DMS153 treated with DMSO at 0.1 percent for 48 hours (cell line): ENCODE measurements around the gene TBC1D22A.

Experiments used
- DNase-seq: peaks from one replicate; lab custom pipeline; 2025; ENCODE audit not compliant: unreplicated experiment; lab: John Stamatoyannopoulos, UW

The TBC1D22A gene

DNA sequence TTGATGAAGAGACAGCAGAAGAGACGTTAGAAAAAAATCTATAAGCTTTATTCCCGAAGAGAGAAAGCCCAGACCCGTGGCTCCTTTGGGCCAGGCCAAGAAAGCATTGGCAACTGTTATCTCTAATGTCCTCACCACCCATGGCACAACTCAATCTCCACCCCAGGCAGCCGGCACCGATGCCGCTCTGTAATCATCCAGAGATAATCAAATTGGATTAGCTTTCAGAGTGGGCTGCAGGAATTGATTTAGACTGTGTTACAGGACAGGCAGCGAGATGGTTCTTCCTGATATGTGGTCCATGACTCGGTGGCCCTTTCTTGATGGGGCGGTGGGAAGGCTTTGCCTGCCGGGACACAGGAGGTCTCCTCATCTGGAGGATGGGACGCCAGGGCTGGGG lies 383.9 kb downstream of the TBC1D22A start:
- no peak for DNase-seq

DNA sequence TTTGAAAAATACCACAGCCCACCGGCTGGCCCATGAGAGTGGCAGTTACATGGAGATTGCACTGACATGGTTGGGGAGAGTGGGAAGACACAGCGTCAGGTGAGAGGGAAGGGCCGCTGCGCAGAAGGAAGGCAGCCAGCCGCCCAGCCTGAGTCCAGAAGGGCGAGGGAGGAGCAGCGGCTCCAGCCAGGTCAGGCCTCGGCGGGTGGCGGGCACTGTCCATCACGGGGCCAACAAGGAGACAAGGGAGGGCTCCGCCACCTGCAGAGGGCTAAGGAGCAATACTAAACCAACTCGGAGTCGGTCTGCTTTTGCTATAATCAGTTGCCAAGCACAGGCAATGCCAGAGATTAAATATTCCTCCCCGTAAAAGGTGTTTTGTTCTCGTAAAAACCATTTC lies 384.5 kb downstream of the TBC1D22A start:
- DNase-seq: no peak

DNA sequence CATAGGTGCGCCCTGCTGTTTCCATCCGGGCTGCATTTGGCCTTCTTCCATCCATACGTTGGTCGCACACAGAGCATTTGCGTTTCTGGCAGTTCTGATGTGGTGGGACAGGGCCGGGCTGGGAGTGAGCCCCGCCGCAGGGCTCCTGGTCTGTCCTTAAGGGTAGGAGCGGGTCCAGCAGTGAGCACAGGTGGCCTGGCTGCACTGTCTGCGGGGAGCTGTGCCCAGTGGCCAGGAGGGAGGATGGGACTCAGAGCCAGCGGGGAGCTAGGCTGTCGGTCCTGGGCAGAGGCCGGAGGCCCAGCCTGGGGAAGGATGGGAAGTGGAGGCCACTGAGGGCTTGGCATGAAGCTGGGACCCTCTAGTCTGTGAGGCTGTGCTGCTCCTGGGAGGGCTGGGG lies 385.1 kb downstream of the TBC1D22A start:
- DNase-seq: no peak

DNA sequence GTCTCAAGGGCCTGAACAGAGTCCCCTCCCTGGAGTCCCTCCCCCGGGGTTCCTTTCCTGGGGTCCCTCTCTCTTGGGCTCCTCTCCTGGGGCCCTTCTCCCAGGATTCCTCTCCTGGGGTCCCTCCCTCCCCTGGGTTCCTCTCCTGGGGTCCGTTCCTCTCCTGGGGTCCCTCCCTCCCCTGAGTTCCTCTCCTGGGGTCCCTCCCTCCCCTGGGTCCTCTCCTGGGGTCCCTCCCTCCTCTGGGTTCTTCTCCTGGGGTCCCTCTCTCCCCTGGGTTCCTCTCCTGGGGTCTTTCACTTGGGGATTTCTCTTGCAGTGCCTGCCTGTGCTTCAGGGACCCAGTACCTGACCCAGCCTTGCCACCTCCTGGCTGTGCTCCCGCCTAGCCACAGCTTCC lies 386.1 kb downstream of the TBC1D22A start:
- DNase-seq: no peak

DNA sequence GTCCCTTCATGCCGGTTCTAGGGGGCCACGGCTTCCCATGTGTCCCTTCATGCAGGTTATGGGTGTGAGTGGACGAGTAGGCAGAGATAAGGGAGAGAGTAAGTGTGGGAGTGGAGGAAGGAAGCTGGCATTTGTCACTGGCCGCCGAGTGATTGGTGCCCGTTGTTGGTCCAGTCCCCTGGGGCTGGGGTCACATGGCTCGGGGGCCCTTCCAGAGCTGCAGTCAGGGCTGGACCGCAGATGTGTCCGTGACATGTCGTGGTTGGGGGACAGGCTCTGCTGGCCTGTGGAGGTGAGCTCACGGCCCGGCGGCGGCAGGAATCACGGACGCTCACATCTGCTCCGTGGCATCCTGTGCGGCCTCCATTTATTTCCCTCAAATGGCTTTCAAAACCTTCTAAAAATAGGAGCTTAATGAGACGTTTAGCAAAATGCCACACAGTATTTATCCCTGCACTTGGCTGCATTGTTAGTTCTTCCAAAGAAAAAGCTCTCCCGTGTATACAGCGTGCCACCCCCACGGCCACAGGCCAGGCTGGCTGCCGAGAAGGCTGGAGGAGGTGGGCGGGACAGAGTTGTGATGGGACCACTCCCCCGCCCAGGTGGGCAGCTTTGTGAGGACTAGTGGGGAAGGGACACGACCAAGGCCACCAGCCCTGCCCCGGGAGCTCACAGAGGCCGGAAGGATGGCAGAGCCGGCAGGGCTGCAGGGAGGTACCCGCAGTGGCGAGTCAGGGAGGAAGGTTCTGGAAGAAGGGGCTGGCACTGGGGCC lies 386.7 kb downstream of the TBC1D22A start:
- DNase-seq: no peak

DNA sequence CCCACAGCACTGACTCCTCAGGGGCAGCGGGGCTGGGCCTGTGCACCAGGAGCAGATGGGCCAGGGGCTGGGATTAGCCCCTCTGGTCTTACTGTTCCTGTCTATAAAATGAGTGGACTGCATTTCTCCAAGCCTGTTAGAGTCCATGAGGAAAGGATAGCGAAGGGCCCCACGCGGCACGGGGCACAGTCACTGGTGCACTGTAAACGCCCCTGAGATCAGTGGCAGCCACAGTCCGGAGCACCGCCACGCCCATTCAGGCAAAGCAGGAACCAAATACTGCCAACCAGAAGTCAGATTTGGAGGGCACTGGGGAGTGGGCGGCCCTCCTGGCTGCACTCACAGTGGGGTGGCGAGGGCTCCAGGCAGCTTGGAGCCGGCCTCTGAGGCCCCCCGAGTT lies 387.5 kb downstream of the TBC1D22A start:
- no peak for DNase-seq

DNA sequence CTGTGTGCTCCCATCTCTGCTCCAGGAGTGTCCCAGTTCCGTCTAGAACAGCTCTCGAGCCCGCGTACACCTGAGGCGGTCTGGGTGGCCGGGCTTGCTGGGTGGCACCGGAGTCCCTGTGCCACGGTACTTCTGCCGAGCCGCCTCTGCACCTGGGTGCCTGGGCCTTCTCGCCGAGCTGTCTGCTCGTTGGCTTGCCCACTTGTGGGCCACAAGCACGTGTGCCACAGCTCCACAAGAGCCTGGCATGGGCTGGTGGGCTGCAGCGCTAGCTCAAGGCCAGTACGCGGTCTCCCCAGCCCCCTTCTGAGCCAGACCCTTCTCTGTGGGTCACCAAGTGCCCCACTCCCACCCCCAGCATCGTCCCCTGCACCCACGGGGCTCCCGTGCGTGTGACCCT lies 388.0 kb downstream of the TBC1D22A start:
- DNase-seq: no peak

DNA sequence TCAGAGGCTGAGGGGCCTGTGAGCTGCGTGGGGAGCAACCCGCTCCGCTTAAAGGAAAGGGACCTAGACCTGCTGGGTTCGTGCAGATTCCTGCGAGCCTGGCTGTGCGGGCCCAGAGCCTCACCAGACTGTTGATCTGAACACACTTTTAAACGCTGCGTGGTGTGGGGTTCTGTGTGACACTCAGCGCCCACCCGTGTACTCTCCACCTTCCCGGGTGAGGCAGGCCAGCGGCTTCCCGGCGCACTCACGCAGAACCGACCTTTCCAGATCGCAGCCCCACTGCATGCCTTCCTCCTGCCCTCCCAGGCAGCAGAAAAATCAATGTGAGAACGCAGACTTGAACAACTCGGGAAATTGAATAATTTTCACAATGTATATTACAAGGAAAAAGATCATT lies 388.6 kb downstream of the TBC1D22A start:
- DNase-seq: no peak

DNA sequence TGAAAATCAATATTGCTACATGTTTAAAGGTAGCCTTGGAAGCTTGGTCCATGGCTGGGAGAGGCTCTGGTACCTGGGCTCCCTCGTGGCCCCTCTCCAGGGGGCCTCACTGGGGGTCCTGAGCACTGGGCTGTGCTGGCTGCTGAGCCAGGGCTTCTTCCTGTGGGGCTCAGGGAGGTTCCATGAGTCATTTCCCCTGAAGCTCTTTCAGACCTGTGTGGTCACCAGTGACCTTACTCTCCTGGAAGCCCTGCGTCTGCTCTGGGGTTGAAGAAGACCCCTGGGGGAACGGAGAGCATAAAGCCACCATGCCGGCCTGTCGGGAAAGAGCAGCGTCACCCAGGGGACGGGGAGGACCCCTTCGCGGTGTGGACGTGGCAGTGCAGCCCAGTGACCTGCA lies 389.0 kb downstream of the TBC1D22A start:
- no peak for DNase-seq

DNA sequence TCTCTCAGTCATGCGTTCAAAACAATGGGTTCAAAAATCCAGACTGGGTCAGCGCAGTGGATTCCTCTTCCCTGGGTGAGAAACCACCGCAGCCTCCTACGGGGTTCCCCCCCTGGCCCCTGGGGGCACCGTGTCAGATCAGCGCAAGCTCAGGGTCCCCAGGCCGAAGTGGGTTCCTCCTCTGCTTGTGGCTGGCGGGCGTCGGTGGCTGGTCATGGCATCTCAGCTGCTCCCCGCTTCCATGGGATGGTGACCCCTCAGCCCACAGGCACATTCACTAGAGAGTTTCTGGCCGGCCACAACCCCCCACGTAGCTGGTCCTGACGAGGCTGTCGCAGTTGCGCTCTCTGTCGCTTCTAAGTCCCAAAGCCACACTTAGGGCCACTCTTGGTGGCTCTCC lies 389.8 kb downstream of the TBC1D22A start:
- no peak for DNase-seq

DNA sequence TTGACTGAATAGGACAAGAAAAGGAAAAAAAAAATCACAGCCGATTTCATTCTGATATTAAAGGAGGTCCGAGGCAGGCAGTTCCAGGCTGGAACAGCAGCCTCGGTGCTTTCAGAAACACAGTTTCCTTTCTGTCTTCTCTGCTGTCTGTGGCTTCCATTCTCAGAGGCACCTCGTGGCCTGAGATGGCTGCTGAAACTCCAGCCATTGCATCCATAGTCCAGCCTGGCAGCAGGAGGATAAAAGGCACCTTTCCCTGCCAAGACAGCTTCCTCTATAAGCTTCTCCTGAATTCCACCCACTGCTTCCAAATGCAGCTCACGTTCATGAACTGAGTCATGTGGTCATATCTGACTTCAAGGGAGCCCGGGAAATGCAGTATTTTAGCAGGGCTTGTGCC lies 390.5 kb downstream of the TBC1D22A start:
- no peak for DNase-seq

DNA sequence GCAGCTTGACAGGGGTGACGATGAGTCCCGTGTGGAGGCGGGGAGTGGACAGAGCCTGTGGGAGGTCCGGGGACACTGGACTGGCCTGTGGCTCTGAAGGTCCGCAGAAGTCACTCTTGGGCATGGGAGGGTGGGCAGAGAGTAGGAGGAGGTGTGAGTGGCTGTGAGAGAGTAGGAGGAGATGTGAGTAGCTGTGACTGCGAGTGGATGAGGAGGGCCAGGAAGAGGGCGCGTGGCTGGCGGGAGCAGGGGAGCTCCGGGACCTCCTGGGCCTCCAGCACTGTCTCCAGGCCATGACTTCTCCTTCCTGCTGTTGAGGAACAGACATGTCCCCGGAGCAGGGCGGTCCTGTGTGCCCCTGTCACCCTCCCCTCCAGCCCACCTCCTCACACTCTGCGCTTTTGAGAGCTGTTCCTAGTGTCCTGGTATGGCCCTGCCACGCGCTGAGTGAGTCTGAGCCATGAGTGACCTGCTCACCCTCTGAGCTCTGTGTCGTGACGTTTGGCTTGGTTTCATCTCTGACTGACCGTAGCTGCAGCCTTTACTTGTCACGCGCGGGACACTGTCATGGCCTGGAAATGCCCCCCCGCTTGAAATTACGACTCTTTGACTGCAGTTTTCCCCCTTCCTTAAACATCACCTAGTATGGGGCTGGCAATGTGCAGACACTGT lies 391.5 kb downstream of the TBC1D22A start:
- DNase-seq: no peak

DNA sequence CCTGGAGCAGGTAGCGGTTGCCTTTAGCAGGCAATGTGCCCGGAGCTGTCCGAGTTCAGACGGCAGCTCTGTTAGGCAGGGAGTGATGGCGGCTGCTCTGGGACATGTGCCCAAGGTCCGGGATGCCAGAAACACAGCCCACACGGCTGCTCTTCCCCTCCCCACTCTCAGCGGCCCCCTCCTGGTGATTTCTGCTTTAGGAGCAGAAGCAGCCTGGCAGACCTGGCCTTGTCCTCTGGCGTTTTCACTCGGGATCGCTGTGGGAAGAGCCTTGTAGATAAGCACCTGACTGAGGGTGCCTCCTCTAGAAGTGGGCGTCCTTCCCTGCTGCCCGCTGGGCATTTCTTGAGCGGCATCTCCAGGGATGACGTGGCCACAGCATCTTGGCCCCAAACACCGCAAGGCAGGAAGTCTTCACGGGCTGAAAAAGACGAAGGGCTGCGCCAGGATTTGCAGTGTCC lies 392.2 kb downstream of the TBC1D22A start:
- no peak for DNase-seq

DNA sequence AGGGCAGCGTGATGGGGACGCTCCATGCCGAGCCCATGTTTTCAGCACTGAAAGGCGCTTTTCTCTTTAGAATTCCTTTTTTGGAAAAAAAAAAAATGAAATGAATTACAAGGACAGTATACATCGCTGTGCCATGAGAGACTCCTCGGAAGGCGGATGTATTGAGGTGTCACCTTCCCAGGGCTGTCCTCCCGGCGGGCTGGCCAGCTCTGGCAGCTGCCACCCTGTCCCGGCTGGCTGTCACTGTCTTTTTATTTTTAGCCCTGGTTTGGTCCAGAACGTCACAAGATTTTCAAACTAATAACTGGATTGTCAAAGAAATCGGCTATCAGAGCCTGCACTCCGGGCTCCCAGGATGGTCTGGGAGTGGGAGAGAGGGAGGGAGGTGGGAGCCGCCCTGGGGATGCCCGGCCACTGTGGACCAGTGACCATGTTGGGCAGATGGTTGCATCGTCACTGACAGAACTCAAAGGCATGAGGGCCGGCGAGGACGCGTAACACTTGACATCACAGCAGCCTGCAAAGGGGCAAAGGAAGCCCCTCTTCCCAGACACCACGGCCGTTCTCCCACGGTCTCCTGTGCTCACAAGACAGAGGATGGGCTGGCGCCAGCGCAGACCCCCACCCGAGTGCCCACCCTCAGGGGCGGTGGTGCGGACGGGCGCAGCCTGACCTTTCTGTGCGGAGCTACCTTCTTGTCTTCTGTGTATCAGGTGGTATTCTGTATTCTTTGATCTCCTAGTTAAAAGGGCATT lies 392.9 kb downstream of the TBC1D22A start:
- no peak for DNase-seq

DNA sequence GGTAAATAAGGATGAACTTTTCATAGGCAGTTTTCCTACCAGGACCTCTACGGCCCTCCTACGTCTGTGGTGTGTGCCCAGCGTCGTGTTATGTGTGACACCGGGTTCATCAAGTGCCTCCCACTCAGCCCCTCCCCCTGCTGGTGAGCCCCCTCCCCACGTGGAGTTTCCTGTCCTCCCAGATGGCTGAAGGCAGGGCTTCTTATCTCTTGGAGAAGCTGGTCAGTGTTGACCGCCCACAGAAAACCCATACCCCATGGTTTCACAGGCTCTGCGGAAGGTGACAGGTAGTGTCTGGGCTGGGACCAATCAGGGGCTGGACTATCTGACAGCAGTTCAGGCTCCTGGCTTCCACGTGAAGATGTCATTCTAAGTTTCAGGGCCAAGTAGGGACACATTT lies 393.5 kb downstream of the TBC1D22A start:
- DNase-seq: no peak

DNA sequence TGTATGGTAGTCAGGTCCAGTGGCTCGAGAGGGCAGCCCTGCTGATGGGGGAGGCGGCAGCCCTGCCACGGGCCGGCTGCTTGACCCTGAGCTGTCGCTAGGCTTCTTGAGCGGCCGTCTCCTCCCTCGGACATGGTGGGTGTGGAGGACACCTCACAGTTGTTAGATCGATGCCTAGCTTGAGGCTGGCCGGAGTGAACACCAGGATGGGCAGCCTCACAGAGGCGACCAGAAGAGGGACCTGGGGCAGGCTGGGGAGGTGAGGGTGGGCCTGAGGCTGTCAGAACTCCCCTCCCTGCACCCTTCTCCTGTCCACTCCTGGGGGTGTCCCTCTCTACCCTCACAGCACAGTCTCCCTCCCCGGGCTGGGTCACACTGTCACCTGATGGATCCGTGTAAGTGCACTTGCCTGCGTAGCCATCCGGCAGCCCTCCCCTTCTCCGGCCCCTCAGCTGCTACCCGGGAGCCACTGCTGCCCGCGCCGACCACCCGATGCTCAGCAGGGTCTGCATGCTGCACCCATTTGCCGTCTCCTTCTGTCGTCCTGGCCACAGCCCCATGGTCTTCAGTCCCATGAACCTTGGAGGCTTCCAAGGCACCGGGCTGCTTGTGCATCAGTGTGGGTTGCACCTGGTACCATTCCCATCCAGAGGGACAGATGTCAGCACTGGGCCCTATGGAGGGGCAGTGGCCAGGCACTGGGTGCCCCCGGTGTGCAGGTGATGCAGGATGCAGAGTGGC lies 394.1 kb downstream of the TBC1D22A start:
- DNase-seq: no peak

DNA sequence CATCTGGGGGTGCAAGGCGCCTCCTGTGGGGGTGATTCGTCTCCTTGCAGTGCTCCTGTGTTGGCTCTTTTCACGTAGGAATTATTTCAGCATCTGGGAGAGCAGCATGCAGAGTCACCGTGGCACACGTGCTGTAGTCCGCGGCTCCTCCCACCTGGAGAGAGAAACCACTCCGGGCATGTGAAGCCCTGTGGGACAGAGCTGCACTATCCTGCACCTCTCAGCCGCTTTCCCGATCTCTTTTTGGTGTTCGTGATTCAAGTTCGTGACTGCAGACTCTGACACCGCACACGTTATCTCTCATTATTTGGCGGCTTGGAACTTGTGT lies 394.6 kb downstream of the TBC1D22A start:
- no peak for DNase-seq

DNA sequence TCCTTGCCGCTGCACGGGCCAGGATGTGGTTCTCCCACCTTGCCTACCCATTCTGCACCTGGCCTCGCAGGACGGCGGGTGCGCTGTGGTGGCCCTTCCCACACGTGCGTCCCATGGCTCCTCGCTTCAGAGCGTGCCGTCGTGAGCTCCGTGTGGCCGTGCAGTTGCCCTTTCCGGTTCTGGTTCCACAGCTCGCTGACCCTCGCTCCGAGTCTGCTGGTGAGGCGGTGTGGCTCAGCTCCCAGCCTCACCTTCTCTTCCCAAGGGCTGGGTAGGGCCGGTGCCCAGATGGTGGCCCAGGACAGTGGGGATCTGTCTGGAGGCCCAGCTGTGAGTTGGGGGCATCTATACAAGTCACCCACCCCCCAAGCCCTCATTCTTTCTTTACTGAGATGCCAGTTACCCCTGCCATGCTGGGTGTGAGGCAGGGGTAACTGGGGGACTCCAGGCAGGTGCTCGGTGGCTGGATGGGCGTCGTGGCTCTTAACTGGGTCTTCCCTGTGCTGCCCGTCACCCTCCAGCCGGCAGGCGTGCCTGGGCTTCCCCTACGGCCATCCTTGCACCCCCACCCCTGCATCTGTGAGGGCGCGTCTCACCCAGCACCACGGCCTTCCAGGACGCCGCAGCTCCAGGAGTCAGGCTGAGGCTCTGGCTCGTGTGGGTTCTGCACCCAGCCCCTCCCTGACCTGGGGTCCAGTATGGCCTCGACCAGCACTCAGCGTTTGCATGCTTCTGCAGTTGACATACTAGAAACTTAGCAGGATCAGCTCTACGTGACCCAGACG lies 395.2 kb downstream of the TBC1D22A start:
- DNase-seq: no peak

DNA sequence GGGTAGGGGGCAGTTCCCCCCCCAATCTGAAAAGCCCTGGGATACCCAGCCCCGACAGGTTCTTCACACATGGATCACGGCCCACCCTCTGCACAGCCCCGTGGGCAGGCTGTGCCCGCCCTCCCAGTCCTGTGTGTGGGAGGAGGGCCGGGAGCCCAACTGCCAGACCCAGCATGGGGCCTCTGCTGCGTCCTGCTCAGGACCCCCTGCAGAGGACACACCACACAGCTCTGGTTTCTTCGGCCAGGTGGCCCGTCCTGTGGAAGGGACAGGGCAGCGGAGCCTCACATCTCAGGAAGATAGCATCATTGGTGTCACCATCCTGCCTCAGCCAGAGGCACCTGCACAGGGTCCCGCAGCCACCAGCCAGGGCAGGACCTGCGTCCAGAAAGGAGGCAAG lies 396.0 kb downstream of the TBC1D22A start:
- DNase-seq: no peak

DNA sequence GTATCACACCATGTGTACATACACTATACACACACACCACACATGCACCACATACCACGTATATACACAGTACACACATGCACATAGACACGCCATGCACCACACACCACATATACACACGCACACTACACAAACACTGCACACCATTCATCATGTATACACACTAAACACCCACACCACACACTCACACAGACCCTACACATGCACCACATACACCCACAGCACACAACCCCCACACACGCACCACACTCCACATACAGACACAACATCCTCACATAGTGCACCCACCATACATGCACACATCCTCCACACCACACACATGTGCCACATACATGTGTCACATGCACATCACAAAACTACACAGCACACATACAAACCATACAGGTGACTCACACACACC lies 397.1 kb downstream of the TBC1D22A start:
- no peak for DNase-seq

DNA sequence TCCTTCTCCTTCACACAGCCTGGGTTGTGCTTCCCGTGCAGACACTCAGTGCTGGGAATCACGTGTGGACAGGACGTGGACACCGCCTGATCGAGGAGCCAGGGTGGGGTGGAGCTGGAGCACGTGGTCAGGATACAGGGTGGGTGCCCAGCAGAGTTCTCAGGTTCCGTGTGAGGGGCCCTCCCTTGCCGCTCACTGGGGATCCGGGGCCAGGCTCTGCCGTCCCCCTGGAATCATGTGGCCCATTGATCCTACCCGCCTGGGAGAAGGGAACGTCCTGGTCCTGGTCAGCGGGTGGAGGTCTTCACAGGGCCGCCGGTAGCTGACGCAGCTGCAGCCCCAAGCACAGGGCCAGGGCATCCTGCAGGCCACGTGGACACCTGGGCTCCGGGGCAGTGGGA lies 397.7 kb downstream of the TBC1D22A start:
- no peak for DNase-seq
